Measurements from ENCODE around the gene GDAP2.
"Not testable (repeated sequence)": the region's sequence is repeated elsewhere in the genome, so short reads cannot be mapped to it uniquely, and the experiment has no call there.

The GDAP2 gene

DNA sequence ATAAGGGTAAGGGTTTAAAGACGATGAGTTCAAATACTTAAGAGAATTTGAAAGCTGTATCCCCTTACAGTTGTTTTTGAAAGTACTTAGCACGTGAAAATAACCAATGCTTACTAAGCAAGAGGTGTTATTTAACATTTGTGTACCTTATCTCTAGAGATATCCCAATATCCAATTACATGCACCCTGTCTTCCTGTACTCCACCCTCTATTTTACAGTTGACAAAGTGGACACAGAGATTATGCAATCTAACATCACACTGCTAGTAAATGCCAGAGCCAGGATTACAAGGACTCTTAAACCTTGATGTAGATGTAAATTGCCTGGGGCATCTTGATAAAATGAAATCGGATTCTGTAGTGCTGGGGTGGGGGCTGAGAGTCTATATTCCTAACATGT, 72.0 kb downstream of the GDAP2 start:
- ChIA-PET POLR2A (no interaction called here), CTCF (no interaction called here)
- TF ChIP-seq, protein P1, sequence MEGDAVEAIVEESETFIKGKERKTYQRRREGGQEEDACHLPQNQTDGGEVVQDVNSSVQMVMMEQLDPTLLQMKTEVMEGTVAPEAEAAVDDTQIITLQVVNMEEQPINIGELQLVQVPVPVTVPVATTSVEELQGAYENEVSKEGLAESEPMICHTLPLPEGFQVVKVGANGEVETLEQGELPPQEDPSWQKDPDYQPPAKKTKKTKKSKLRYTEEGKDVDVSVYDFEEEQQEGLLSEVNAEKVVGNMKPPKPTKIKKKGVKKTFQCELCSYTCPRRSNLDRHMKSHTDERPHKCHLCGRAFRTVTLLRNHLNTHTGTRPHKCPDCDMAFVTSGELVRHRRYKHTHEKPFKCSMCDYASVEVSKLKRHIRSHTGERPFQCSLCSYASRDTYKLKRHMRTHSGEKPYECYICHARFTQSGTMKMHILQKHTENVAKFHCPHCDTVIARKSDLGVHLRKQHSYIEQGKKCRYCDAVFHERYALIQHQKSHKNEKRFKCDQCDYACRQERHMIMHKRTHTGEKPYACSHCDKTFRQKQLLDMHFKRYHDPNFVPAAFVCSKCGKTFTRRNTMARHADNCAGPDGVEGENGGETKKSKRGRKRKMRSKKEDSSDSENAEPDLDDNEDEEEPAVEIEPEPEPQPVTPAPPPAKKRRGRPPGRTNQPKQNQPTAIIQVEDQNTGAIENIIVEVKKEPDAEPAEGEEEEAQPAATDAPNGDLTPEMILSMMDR (IDR thresholded peaks at IDR 0.05; ENCODE audit: control extremely low read depth, extremely low read depth, low read depth, missing control alignments) = no peak
- DNase-seq (ENCODE audit: extremely low spot score) = no peak

- ChIA-PET POLR2A (no interaction called here), CTCF (interaction anchor here (1.2 kb wide), 1 partner anchor 10 kb away, joined by 4 read pairs; no protein-coding TSS in a partner anchor)
- TF ChIP-seq, protein P1 (IDR thresholded peaks at IDR 0.05; ENCODE audit: control extremely low read depth, extremely low read depth, low read depth, missing control alignments) = no peak
- no peak for DNase-seq (ENCODE audit: extremely low spot score)
Observed at GRCh38 chr1:117852853-117853553, 76.4 kb downstream of the GDAP2 start.

DNA sequence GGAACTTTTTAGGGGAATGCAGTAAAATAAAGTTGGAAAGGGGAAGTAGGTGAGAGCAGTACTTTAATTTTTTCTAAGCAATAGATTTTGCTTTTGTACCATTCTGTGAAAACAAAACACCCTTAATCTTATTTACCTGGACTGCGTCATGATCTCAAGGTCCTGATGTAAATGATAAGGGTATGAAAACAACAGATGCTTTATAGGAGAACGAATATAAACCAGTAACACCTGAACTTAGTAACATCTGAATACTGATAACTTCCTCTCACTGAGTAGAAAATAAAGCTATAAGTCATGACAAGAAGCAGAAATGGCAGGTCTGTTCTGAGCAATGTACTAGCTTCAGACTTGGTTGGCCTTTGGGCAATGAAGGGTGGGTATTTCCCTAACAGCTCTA, 77.7 kb downstream of the GDAP2 start:
- DNase-seq (ENCODE audit: extremely low spot score) = no peak
- CTCF ChIA-PET = interaction anchor here (1.0 kb wide), 1 partner anchor 12 kb away, joined by 3 read pairs; no protein-coding TSS in a partner anchor
- TF ChIP-seq, protein P1 (IDR thresholded peaks at IDR 0.05; ENCODE audit: control extremely low read depth, extremely low read depth, low read depth, missing control alignments) = no peak
- POLR2A ChIA-PET = no interaction called here

DNA sequence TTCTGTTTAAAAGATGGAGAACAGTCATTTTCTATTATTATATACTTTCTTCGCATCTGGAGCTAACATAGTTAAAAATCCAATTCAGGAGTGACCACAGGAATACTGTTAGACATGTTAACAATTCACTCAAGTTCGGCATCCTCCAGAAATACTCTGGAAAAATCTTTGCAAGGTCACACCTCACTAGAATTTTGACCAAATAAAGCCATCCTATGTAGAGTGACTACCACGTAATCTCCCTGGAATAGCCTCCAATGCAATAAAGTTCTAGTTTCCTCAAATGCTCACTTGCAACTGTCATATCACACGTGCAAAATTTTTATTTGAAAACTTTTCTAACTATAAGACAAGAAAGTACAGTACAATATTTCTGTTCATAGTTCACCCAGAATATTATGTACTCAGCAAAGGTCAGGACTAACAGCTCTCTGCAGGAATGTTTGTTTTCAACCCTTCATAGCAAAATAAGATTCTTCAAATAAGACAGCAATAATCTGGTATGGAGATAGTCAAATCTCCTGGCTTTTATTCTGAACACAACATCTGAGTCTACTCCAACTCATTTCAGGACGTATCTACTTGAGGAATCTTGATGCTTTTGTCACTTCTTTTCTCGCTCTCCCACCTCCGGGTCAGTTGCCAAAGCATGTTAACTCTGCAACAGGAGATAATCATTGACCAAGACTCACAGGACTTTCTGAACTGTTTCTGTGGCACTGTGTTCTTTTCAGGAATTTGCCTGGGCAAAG, 82.6 kb downstream of the GDAP2 start:
- POLR2A ChIA-PET = no interaction called here
- TF ChIP-seq, protein P1 (IDR thresholded peaks at IDR 0.05; ENCODE audit: control extremely low read depth, extremely low read depth, low read depth, missing control alignments) = no peak
- CTCF ChIA-PET = no interaction called here
- no peak for DNase-seq (ENCODE audit: extremely low spot score)

GRCh38 chr1:117844478-117844877, 84.9 kb downstream of the GDAP2 start:
- POLR2A ChIA-PET; DNase-seq (ENCODE audit: extremely low spot score); CTCF ChIA-PET: not testable (repeated sequence)

DNA sequence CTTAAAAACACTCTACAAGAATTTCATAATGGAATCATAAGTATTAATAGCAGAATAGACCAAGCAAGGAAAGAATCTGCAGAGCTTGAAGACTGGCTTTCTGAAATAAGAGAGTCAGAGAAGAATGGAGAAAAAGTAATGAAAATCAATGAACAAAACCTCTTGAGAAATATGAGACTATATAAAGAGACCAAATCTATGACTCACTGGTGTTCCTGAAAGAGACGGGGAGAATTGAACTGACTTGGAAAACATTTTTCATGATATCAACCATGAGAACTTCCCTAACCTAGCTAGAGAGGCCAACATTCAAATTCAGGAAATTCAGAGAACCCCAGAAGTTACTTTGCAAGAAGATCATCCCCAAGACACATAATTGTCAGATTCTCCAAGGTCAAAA, 85.6 kb downstream of the GDAP2 start:
- DNase-seq (ENCODE audit: extremely low spot score) = no peak
- ChIA-PET CTCF (interaction anchor here (1.0 to 1.3 kb wide), 3 partner anchors 10 to 309 kb away, joined by 3 read pairs; no protein-coding TSS in a partner anchor), POLR2A (interaction anchor here (0.5 kb wide), 1 partner anchor 477 kb away, joined by 3 read pairs; no protein-coding TSS in a partner anchor)
- TF ChIP-seq, protein P1 (IDR thresholded peaks at IDR 0.05; ENCODE audit: control extremely low read depth, extremely low read depth, low read depth, missing control alignments) = no peak
